ENCODE measurements around the gene ALKAL2. TPM values are rescaled to one million over a fixed set of nuclear protein-coding genes. Genes with fewer than 3 reads are reported as not detected.
"Not testable (repeated sequence)": the region's sequence is repeated elsewhere in the genome, so short reads cannot be mapped to it uniquely, and the experiment has no call there.

The ALKAL2 gene
- total RNA-seq, 4 donors from 2014 or later, result 4.8 TPM; not detected in 3

GRCh38 chr2:316381-316780, 28.5 kb upstream of the ALKAL2 start:
- no peak for DNase-seq
- peaks cover 0 to 10% (median 0%) of the 10 kb centered on the region in 4 donors for H3K27me3 ChIP-seq
- no peak overlapping the region for H3K4me3 ChIP-seq
- TF ChIP-seq POLR2A (IDR thresholded peaks at IDR 0.05) (no peak), CTCF (IDR thresholded peaks at IDR 0.05) (no peak)
- no peaks in the 10 kb centered on the region for H3K4me1 ChIP-seq
- no peaks in the 10 kb centered on the region for H3K36me3 ChIP-seq
- 81 to 90% methylated on average over 8 of the region's 12 CpGs for WGBS, 2 donors
- intact Hi-C loops (cut with DNase I), result no loop called here
- no peak overlapping the region for H3K27ac ChIP-seq
- no peaks in the 10 kb centered on the region for H3K9me3 ChIP-seq

DNA sequence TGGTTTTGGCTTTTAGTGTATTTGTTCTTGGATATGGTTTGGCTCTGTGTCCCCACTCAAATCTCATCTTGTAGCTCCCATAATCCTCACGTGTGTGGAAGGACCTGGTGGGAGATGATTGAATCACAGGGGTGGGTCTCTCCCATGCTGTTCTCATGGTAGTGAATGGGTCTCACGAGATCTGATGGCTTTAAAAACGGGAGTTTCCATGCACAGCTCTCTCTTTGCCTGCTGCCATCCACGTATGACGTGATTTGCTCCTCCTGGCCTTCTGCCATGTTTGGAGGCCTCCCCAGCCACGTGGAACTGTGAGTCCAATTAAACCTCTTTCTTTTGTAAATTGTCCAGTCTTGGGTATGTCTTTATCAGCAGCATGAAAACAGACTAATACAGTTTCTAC, 28.0 kb upstream of the ALKAL2 start:
- H3K9me3 ChIP-seq; H3K4me3 ChIP-seq; H3K4me1 ChIP-seq; intact Hi-C loops (cut with DNase I); H3K27ac ChIP-seq; H3K36me3 ChIP-seq; DNase-seq: not testable (repeated sequence)
- peaks cover 0 to 12% (median 0%) of the 10 kb centered on the region in 4 donors for H3K27me3 ChIP-seq
- WGBS, 2 donors, result 46 to 48% methylated on average over 6 of the region's 6 CpGs

GRCh38 chr2:314561-315336, 26.9 kb upstream of the ALKAL2 start:
- H3K4me3 ChIP-seq, result no peak overlapping the region
- TF ChIP-seq CTCF (IDR thresholded peaks at IDR 0.05) (no peak), POLR2A (IDR thresholded peaks at IDR 0.05) (no peak)
- H3K36me3 ChIP-seq, result no peaks in the 10 kb centered on the region
- DNase-seq, result no peak
- H3K9me3 ChIP-seq, result no peaks in the 10 kb centered on the region
- no peak overlapping the region for H3K27ac ChIP-seq
- 88 to 92% methylated on average over 26 to 50 of the region's 56 CpGs for WGBS, 2 donors
- intact Hi-C loops (cut with DNase I), result no loop called here
- H3K4me1 ChIP-seq, result no peaks in the 10 kb centered on the region
- peaks cover 0 to 17% (median 0%) of the 10 kb centered on the region in 4 donors for H3K27me3 ChIP-seq

GRCh38 chr2:313991-314390, 26.1 kb upstream of the ALKAL2 start:
- 50 to 61% methylated on average over 3 to 8 of the region's 14 CpGs for WGBS, 2 donors

GRCh38 chr2:310994-311393, 23.1 kb upstream of the ALKAL2 start:
- H3K4me1 ChIP-seq, result no peaks in the 10 kb centered on the region
- intact Hi-C loops (cut with DNase I), result no loop called here
- no peak overlapping the region for H3K27ac ChIP-seq
- DNase-seq, result no peak
- no peaks in the 10 kb centered on the region for H3K9me3 ChIP-seq
- H3K36me3 ChIP-seq, result no peaks in the 10 kb centered on the region
- no peak overlapping the region for H3K4me3 ChIP-seq
- 70 to 77% methylated on average over 5 of the region's 5 CpGs for WGBS, 2 donors
- peaks cover 0 to 17% (median 0%) of the 10 kb centered on the region in 4 donors for H3K27me3 ChIP-seq
- no peak for TF ChIP-seq POLR2A (IDR thresholded peaks at IDR 0.05)
- no peak for TF ChIP-seq CTCF (IDR thresholded peaks at IDR 0.05)

More at GRCh38 chr2:313991-314390, 26.1 kb upstream of the ALKAL2 start:
- intact Hi-C loops (cut with DNase I), result no loop called here
- Histone ChIP-seq H3K36me3 (no peaks in the 10 kb centered on the region), H3K27me3 (peaks cover 0 to 17% (median 0%) of the 10 kb centered on the region in 4 donors), H3K27ac (no peak overlapping the region), H3K4me1 (no peaks in the 10 kb centered on the region), H3K9me3 (no peaks in the 10 kb centered on the region), H3K4me3 (no peak overlapping the region)
- DNase-seq, result no peak
- TF ChIP-seq CTCF (IDR thresholded peaks at IDR 0.05) (no peak), POLR2A (IDR thresholded peaks at IDR 0.05) (no peak)
